Type B pancreatic cell (in vitro differentiated cells): ENCODE data around the gene DEDD. TPM values are rescaled to one million over a fixed set of nuclear protein-coding genes. Genes with fewer than 3 reads are reported as not detected.

ENCODE experiments used
- DNase-seq: peaks from one replicate; pipeline ENCODE4 v3.0.0; 2021; ENCODE audit warnings: mixed read lengths; ENCODE audit not compliant: unreplicated experiment; ENCODE audit errors: extremely low spot score
- H3K27ac Mint-ChIP-seq: 2 replicates; pipeline ENCODE4 v1.8.0; 2021; ENCODE audit warnings: mild to moderate bottlenecking, mixed read lengths
- H3K27me3 Mint-ChIP-seq: 2 replicates; pipeline ENCODE4 v1.8.0; 2021; ENCODE audit warnings: mixed read lengths
- H3K36me3 Mint-ChIP-seq: 2 replicates; pipeline ENCODE4 v1.8.0; 2021; ENCODE audit warnings: mixed read lengths
- H3K4me1 Mint-ChIP-seq: one replicate; pipeline ENCODE4 v1.8.0; 2021; ENCODE audit warnings: mixed read lengths; ENCODE audit not compliant: unreplicated experiment
- H3K4me3 Mint-ChIP-seq: 2 replicates; pipeline ENCODE4 v1.8.0; 2021; ENCODE audit warnings: mild to moderate bottlenecking, mixed read lengths
- H3K9me3 Mint-ChIP-seq: 2 replicates; pipeline ENCODE4 v1.8.0; 2021; ENCODE audit warnings: mixed read lengths
- CTCF ChIP-seq: fragments of 200-600 bp; sonication (generic); conservative IDR thresholded peaks from 2 replicates; pipeline ENCODE4 v1.5.0; 2021; ENCODE audit warnings: antibody characterized with exemption, mild to moderate bottlenecking
- total RNA-seq: library from RNA; stranded (reverse); gene quantifications from 2 replicates; pipeline ENCODE4 v1.2.1, GENCODE V29; 2021; ENCODE audit warnings: low replicate concordance

The DEDD gene
- total RNA-seq, 1 donor from 2014 or later: 41.0 TPM

- DNase-seq: no peak
- peak overlapping the region; percentile 91 for H3K27ac Mint-ChIP-seq
- no peaks in the 10 kb centered on the region for H3K4me1 Mint-ChIP-seq
- no peaks in the 10 kb centered on the region for H3K9me3 Mint-ChIP-seq
- H3K36me3 Mint-ChIP-seq: peaks cover 8% of the 10 kb centered on the region
- H3K4me3 Mint-ChIP-seq: peak overlapping the region; percentile 55
- no peak for TF ChIP-seq CTCF
- no peaks in the 10 kb centered on the region for H3K27me3 Mint-ChIP-seq
These were observed 57.6 kb downstream of the DEDD start for GRCh38 chr1:161074676-161075368.

- Mint-ChIP-seq H3K9me3 (no peaks in the 10 kb centered on the region), H3K27ac (peak overlapping the region; percentile 91), H3K27me3 (no peaks in the 10 kb centered on the region), H3K4me3 (peak overlapping the region; percentile 11), H3K4me1 (no peaks in the 10 kb centered on the region), H3K36me3 (peaks cover 4% of the 10 kb centered on the region)
- no peak for TF ChIP-seq CTCF
- no peak for DNase-seq
These were observed 58.9 kb downstream of the DEDD start for GRCh38 chr1:161073474-161074121.

GRCh38 chr1:161072751-161073449 is 59.6 kb downstream of the DEDD start:
- no peak for DNase-seq
- H3K4me3 Mint-ChIP-seq: no peak overlapping the region
- H3K27me3 Mint-ChIP-seq: no peaks in the 10 kb centered on the region
- peak overlapping the region; percentile 91 for H3K27ac Mint-ChIP-seq
- no peaks in the 10 kb centered on the region for H3K9me3 Mint-ChIP-seq
- H3K4me1 Mint-ChIP-seq: no peaks in the 10 kb centered on the region
- TF ChIP-seq CTCF: no peak
- H3K36me3 Mint-ChIP-seq: peaks cover 4% of the 10 kb centered on the region

GRCh38 chr1:161071886-161072371 is 60.5 kb downstream of the DEDD start:
- H3K27ac Mint-ChIP-seq: peak overlapping the region; percentile 63
- H3K4me3 Mint-ChIP-seq: peak overlapping the region; percentile 49
- H3K4me1 Mint-ChIP-seq: no peaks in the 10 kb centered on the region
- no peak for DNase-seq
- H3K9me3 Mint-ChIP-seq: no peaks in the 10 kb centered on the region
- TF ChIP-seq CTCF: peak; percentile 79
- H3K27me3 Mint-ChIP-seq: no peaks in the 10 kb centered on the region
- peaks cover 4% of the 10 kb centered on the region for H3K36me3 Mint-ChIP-seq

Other genes starting within 250 kb of the DEDD start
- 23.1 and 59.8 TPM in 2 replicates for gene ITLN1, start 247.5 kb downstream of the DEDD start, total RNA-seq
- gene ITLN2, start 177.9 kb downstream of the DEDD start, total RNA-seq: 0.99 and 1.7 TPM in 2 replicates
- 66.8 and 147 TPM in 2 replicates for gene F11R, start 111.5 kb downstream of the DEDD start, total RNA-seq
- gene TSTD1, start 93.7 kb downstream of the DEDD start, total RNA-seq: 40.8 and 98.0 TPM in 2 replicates
- 62.2 and 79.1 TPM in 2 replicates for gene USF1, start 86.7 kb downstream of the DEDD start, total RNA-seq
- 1.3 and 3.3 TPM in 2 replicates for gene ARHGAP30, start 62.8 kb downstream of the DEDD start, total RNA-seq
- gene NECTIN4, start 43.1 kb downstream of the DEDD start, total RNA-seq: 57.7 and 193 TPM in 2 replicates
- 14.1 and 14.3 TPM in 2 replicates for gene KLHDC9, start 34.3 kb downstream of the DEDD start, total RNA-seq
- gene PFDN2, start 14.6 kb downstream of the DEDD start, total RNA-seq: 41.1 and 50.9 TPM in 2 replicates
- 42.4 and 47.5 TPM in 2 replicates for gene NIT1, start 14.6 kb downstream of the DEDD start, total RNA-seq
- gene UFC1, start 21.3 kb upstream of the DEDD start, total RNA-seq: 90.3 and 103 TPM in 2 replicates
- gene USP21, start 26.8 kb upstream of the DEDD start, total RNA-seq: 31.6 and 45.7 TPM in 2 replicates
- 25.7 and 43.6 TPM in 2 replicates for gene PPOX, start 33.8 kb upstream of the DEDD start, total RNA-seq
- 42.4 and 48.5 TPM in 2 replicates for gene B4GALT3, start 44.8 kb upstream of the DEDD start, total RNA-seq
- 0.10 and 2.5 TPM in 2 replicates for gene ADAMTS4, start 66.4 kb upstream of the DEDD start, total RNA-seq
- 93.1 and 97.4 TPM in 2 replicates for gene NDUFS2, start 69.7 kb upstream of the DEDD start, total RNA-seq
- 0.80 TPM in 1 of 2 replicates, not detected in the other for gene FCER1G, start 82.6 kb upstream of the DEDD start, total RNA-seq
- 39.5 and 238 TPM in 2 replicates for gene APOA2, start 91.0 kb upstream of the DEDD start, total RNA-seq
- gene TOMM40L, start 93.4 kb upstream of the DEDD start, total RNA-seq: 13.6 and 13.7 TPM in 2 replicates
- not detected in 2 replicates for gene NR1I3, start 105.5 kb upstream of the DEDD start, total RNA-seq
- 1.0 and 3.4 TPM in 2 replicates for gene PCP4L1, start 126.1 kb upstream of the DEDD start, total RNA-seq
- 0.76 and 3.6 TPM in 2 replicates for gene MPZ, start 177.3 kb upstream of the DEDD start, total RNA-seq
- gene SDHC, start 181.7 kb upstream of the DEDD start, total RNA-seq: 206 and 235 TPM in 2 replicates
- gene CFAP126, start 235.2 kb upstream of the DEDD start, total RNA-seq: 0.76 and 13.5 TPM in 2 replicates